ENCODE data around the gene RAB24. TPM values are rescaled to one million over a fixed set of nuclear protein-coding genes. Genes with fewer than 3 reads are reported as not detected.

RAB24 gene
- total and polyA plus RNA-seq, 2 experiments from 2014 or later = 27.1 to 27.7 TPM

DNA sequence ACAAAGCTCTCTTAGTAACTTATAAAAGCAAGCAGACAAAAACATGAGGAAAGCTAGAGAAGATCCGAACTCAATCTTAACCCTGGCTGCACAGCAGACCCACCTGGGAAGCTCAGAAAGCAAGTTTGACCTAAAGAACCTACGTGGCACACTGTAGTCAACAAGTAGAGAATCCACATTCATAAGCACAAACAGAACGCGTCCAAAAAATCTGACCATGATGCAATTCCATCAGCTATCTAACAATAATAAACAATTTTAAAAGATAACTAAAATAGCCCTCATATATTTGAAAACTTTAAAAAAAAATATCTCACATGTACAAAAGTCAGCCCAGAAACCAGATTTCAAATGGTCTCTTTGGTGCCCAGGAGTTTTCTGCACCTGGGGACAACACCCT lies 43.3 kb upstream of the RAB24 start:
- DNase-seq (ENCODE audit: low spot score) (no peak), ATAC-seq (no peak)
- Histone ChIP-seq H3K9me2 (ENCODE audit: insufficient read depth) (no peaks in the 10 kb centered on the region), H3K79me2 (replicated peaks; ENCODE audit: insufficient read depth) (peaks cover 92% of the 10 kb centered on the region), H4K20me1 (replicated peaks; ENCODE audit: insufficient read depth) (peaks cover 29% of the 10 kb centered on the region), H3K27ac (ENCODE audit: low read depth) (no peak overlapping the region), H3K36me3 (ENCODE audit: insufficient read depth) (peaks cover 13% of the 10 kb centered on the region; the same call in 1 of the 2 replicates), H2AFZ (no peak overlapping the region), H3K4me2 (no peak overlapping the region), H3K4me3 (no peak overlapping the region), H3F3A (replicated peaks; ENCODE audit: low read depth) (0 out of 2 replicates have a peak, but pooled peaks cover 6% of the 10 kb centered on the region), H3K27me3 (ENCODE audit: insufficient read depth) (no peaks in the 10 kb centered on the region), H3K4me1 (ENCODE audit: insufficient read depth) (peaks cover 6% of the 10 kb centered on the region)
- no peak overlapping the region for H3K4me3 Mint-ChIP-seq
- H3K27ac Mint-ChIP-seq = no peak overlapping the region
- peaks cover 21% of the 10 kb centered on the region for H3K36me3 Mint-ChIP-seq (ENCODE audit: low read depth)
- peaks cover 19% of the 10 kb centered on the region for H3K4me1 Mint-ChIP-seq
- H3K27me3 Mint-ChIP-seq (ENCODE audit: insufficient read depth, low read depth, poor library complexity) = peaks cover 1% of the 10 kb centered on the region
- no peaks in the 10 kb centered on the region for H3K9me3 Mint-ChIP-seq
- TF ChIP-seq EZH2 (IDR thresholded peaks at IDR 0.05; ENCODE audit: low read depth, unreplicated experiment) (no peak), EZH2phosphoT487 (IDR thresholded peaks at IDR 0.05; ENCODE audit: unreplicated experiment) (no peak), STAT1 (IDR thresholded peaks at IDR 0.05; ENCODE audit: unreplicated experiment) (no peak), NANOG (IDR thresholded peaks at IDR 0.05; ENCODE audit: borderline replicate concordance) (no peak), JUNB (IDR thresholded peaks at IDR 0.05; ENCODE audit: unreplicated experiment) (no peak), POLR2AphosphoS5 (IDR thresholded peaks at IDR 0.05; ENCODE audit: low read depth) (no peak), ZNF331 (CRISPR knock-in tag; IDR thresholded peaks at IDR 0.05; ENCODE audit: low read depth) (no peak), ZNF114 (CRISPR knock-in tag; IDR thresholded peaks at IDR 0.05) (no peak), CREB1 (CRISPR knock-in tag; IDR thresholded peaks at IDR 0.05; ENCODE audit: low read depth) (no peak)
- TF ChIP-seq, protein P1, sequence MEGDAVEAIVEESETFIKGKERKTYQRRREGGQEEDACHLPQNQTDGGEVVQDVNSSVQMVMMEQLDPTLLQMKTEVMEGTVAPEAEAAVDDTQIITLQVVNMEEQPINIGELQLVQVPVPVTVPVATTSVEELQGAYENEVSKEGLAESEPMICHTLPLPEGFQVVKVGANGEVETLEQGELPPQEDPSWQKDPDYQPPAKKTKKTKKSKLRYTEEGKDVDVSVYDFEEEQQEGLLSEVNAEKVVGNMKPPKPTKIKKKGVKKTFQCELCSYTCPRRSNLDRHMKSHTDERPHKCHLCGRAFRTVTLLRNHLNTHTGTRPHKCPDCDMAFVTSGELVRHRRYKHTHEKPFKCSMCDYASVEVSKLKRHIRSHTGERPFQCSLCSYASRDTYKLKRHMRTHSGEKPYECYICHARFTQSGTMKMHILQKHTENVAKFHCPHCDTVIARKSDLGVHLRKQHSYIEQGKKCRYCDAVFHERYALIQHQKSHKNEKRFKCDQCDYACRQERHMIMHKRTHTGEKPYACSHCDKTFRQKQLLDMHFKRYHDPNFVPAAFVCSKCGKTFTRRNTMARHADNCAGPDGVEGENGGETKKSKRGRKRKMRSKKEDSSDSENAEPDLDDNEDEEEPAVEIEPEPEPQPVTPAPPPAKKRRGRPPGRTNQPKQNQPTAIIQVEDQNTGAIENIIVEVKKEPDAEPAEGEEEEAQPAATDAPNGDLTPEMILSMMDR (conservative IDR thresholded peaks at IDR 0.05; ENCODE audit: low read depth in 2 of 2) = no peak
- TF ChIP-seq, protein P2, sequence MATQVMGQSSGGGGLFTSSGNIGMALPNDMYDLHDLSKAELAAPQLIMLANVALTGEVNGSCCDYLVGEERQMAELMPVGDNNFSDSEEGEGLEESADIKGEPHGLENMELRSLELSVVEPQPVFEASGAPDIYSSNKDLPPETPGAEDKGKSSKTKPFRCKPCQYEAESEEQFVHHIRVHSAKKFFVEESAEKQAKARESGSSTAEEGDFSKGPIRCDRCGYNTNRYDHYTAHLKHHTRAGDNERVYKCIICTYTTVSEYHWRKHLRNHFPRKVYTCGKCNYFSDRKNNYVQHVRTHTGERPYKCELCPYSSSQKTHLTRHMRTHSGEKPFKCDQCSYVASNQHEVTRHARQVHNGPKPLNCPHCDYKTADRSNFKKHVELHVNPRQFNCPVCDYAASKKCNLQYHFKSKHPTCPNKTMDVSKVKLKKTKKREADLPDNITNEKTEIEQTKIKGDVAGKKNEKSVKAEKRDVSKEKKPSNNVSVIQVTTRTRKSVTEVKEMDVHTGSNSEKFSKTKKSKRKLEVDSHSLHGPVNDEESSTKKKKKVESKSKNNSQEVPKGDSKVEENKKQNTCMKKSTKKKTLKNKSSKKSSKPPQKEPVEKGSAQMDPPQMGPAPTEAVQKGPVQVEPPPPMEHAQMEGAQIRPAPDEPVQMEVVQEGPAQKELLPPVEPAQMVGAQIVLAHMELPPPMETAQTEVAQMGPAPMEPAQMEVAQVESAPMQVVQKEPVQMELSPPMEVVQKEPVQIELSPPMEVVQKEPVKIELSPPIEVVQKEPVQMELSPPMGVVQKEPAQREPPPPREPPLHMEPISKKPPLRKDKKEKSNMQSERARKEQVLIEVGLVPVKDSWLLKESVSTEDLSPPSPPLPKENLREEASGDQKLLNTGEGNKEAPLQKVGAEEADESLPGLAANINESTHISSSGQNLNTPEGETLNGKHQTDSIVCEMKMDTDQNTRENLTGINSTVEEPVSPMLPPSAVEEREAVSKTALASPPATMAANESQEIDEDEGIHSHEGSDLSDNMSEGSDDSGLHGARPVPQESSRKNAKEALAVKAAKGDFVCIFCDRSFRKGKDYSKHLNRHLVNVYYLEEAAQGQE (IDR thresholded peaks at IDR 0.05; ENCODE audit: unreplicated experiment) = no peak
- TF ChIP-seq, protein P3, sequence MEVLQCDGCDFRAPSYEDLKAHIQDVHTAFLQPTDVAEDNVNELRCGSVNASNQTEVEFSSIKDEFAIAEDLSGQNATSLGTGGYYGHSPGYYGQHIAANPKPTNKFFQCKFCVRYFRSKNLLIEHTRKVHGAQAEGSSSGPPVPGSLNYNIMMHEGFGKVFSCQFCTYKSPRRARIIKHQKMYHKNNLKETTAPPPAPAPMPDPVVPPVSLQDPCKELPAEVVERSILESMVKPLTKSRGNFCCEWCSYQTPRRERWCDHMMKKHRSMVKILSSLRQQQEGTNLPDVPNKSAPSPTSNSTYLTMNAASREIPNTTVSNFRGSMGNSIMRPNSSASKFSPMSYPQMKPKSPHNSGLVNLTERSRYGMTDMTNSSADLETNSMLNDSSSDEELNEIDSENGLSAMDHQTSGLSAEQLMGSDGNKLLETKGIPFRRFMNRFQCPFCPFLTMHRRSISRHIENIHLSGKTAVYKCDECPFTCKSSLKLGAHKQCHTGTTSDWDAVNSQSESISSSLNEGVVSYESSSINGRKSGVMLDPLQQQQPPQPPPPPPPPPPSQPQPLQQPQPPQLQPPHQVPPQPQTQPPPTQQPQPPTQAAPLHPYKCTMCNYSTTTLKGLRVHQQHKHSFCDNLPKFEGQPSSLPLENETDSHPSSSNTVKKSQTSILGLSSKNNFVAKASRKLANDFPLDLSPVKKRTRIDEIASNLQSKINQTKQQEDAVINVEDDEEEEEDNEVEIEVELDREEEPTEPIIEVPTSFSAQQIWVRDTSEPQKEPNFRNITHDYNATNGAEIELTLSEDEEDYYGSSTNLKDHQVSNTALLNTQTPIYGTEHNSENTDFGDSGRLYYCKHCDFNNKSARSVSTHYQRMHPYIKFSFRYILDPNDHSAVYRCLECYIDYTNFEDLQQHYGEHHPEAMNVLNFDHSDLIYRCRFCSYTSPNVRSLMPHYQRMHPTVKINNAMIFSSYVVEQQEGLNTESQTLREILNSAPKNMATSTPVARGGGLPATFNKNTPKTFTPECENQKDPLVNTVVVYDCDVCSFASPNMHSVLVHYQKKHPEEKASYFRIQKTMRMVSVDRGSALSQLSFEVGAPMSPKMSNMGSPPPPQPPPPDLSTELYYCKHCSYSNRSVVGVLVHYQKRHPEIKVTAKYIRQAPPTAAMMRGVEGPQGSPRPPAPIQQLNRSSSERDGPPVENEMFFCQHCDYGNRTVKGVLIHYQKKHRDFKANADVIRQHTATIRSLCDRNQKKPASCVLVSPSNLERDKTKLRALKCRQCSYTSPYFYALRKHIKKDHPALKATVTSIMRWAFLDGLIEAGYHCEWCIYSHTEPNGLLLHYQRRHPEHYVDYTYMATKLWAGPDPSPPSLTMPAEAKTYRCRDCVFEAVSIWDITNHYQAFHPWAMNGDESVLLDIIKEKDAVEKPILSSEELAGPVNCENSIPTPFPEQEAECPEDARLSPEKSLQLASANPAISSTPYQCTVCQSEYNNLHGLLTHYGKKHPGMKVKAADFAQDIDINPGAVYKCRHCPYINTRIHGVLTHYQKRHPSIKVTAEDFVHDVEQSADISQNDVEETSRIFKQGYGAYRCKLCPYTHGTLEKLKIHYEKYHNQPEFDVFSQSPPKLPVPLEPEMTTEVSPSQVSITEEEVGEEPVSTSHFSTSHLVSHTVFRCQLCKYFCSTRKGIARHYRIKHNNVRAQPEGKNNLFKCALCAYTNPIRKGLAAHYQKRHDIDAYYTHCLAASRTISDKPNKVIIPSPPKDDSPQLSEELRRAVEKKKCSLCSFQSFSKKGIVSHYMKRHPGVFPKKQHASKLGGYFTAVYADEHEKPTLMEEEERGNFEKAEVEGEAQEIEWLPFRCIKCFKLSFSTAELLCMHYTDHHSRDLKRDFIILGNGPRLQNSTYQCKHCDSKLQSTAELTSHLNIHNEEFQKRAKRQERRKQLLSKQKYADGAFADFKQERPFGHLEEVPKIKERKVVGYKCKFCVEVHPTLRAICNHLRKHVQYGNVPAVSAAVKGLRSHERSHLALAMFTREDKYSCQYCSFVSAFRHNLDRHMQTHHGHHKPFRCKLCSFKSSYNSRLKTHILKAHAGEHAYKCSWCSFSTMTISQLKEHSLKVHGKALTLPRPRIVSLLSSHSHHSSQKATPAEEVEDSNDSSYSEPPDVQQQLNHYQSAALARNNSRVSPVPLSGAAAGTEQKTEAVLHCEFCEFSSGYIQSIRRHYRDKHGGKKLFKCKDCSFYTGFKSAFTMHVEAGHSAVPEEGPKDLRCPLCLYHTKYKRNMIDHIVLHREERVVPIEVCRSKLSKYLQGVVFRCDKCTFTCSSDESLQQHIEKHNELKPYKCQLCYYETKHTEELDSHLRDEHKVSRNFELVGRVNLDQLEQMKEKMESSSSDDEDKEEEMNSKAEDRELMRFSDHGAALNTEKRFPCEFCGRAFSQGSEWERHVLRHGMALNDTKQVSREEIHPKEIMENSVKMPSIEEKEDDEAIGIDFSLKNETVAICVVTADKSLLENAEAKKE (CRISPR knock-in tag; IDR thresholded peaks at IDR 0.05) = no peak
- TF ChIP-seq, protein P4, sequence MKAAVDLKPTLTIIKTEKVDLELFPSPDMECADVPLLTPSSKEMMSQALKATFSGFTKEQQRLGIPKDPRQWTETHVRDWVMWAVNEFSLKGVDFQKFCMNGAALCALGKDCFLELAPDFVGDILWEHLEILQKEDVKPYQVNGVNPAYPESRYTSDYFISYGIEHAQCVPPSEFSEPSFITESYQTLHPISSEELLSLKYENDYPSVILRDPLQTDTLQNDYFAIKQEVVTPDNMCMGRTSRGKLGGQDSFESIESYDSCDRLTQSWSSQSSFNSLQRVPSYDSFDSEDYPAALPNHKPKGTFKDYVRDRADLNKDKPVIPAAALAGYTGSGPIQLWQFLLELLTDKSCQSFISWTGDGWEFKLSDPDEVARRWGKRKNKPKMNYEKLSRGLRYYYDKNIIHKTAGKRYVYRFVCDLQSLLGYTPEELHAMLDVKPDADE (IDR thresholded peaks at IDR 0.05) = no peak

All from GM23338 (cell line).